ENCODE data around the gene EPB41L2.

- TF ChIP-seq POLR2AphosphoS5 (IDR thresholded peaks at IDR 0.05) (no peak), CTCF (IDR thresholded peaks at IDR 0.05) (no peak), POLR2A (IDR thresholded peaks at IDR 0.05) (no peak), EP300 (IDR thresholded peaks at IDR 0.05) (no peak)
Measured at GRCh38 chr6:130920969-130921368, 142.1 kb downstream of the EPB41L2 start.
